Bronchial epithelial cell (primary cell): ENCODE data around the gene ICAM4. TPM values are rescaled to one million over a fixed set of nuclear protein-coding genes. Genes with fewer than 3 reads are reported as not detected.
"Not testable (repeated sequence)": the region's sequence is repeated elsewhere in the genome, so short reads cannot be mapped to it uniquely, and the experiment has no call there.

ENCODE experiments used
- DNase-seq: peaks from one replicate; pipeline ENCODE4 v3.0.0-alpha.2; 2010; ENCODE audit warnings: low read depth
- FAIRE-seq: peaks from 2 replicates; lab custom pipeline; 2011; peaks lifted over from hg19 to GRCh38; lab: Jason Lieb, UNC
- H3K27me3 ChIP-seq: 2 replicates; pipeline ENCODE4 v1.5.1; 2011; ENCODE audit warnings: low read length; ENCODE audit not compliant: control insufficient read depth, insufficient read depth
- H3K36me3 ChIP-seq: 2 replicates; pipeline ENCODE4 v1.5.1; 2011; ENCODE audit warnings: low read length; ENCODE audit not compliant: control insufficient read depth, insufficient read depth
- H3K4me3 ChIP-seq: 2 replicates; pipeline ENCODE4 v1.5.1; 2011; ENCODE audit warnings: mild to moderate bottlenecking, low read depth, low read length, control low read depth
- CTCF ChIP-seq: IDR thresholded peaks from 2 replicates; pipeline ENCODE4 v1.5.1; 2011; ENCODE audit warnings: mild to moderate bottlenecking, moderate library complexity, low read length, control low read depth, inconsistent platforms; ENCODE audit not compliant: insufficient read depth, severe bottlenecking
- total RNA-seq: library from RNA; depleted of rRNA; stranded (reverse); fragments of >200 nt; gene quantifications from 2 replicates; pipeline ENCODE4 v1.2.1, GENCODE V29; 2014

Gene ICAM4
- 4.0 and 10.8 TPM in 2 replicates for total RNA-seq

- FAIRE-seq (no peak), DNase-seq (peak; percentile 21)
- Histone ChIP-seq H3K36me3 (peaks cover 3% of the 10 kb centered on the region), H3K27me3 (no peaks in the 10 kb centered on the region), H3K4me3 (peak within 1 kb of the TSS; percentile 18)
- TF ChIP-seq CTCF, result no peak
Observed at GRCh38 chr19:10286803-10287737, at the start of gene ICAM4. Gene ICAM4, plus strand, starts transcription at chr19:10286955. Its CDS starts 58 bp downstream, at chr19:10287013.

GRCh38 chr19:10237702-10238101, 49.1 kb upstream of the ICAM4 start:
- FAIRE-seq, result no peak
- Histone ChIP-seq H3K27me3 (no peaks in the 10 kb centered on the region), H3K36me3 (no peaks in the 10 kb centered on the region), H3K4me3 (no peak overlapping the region)
- peak; percentile 65 for DNase-seq
- no peak for TF ChIP-seq CTCF

GRCh38 chr19:10238172-10238783, 48.5 kb upstream of the ICAM4 start:
- no peak for FAIRE-seq
- Histone ChIP-seq H3K27me3 (no peaks in the 10 kb centered on the region), H3K4me3 (no peak overlapping the region), H3K36me3 (no peaks in the 10 kb centered on the region)
- TF ChIP-seq CTCF, result no peak
- peak; percentile 75 for DNase-seq

GRCh38 chr19:10241826-10242449, 44.8 kb upstream of the ICAM4 start:
- FAIRE-seq, DNase-seq, H3K27me3 ChIP-seq, H3K4me3 ChIP-seq, H3K36me3 ChIP-seq: not testable (repeated sequence)

GRCh38 chr19:10243606-10244005, 43.1 kb upstream of the ICAM4 start:
- no peaks in the 10 kb centered on the region for H3K36me3 ChIP-seq
- no peaks in the 10 kb centered on the region for H3K27me3 ChIP-seq
- DNase-seq, result no peak
- no peak for TF ChIP-seq CTCF
- no peak for FAIRE-seq
- no peak overlapping the region for H3K4me3 ChIP-seq
